RCC 7860 (cell line): Measurements from ENCODE around the gene ITPRIP.

Experiments
- DNase-seq: peaks from one replicate; pipeline ENCODE4 v3.0.0-alpha.2; 2015; ENCODE audit warnings: low spot score
- FAIRE-seq: peaks from 2 replicates; lab custom pipeline; 2012; peaks lifted over from hg19 to GRCh38; lab: Jason Lieb, UNC

Gene ITPRIP

GRCh38 chr10:104309980-104310978 lies 28.0 kb downstream of the ITPRIP start:
- FAIRE-seq (no peak), DNase-seq (peak; percentile 46)

DNA sequence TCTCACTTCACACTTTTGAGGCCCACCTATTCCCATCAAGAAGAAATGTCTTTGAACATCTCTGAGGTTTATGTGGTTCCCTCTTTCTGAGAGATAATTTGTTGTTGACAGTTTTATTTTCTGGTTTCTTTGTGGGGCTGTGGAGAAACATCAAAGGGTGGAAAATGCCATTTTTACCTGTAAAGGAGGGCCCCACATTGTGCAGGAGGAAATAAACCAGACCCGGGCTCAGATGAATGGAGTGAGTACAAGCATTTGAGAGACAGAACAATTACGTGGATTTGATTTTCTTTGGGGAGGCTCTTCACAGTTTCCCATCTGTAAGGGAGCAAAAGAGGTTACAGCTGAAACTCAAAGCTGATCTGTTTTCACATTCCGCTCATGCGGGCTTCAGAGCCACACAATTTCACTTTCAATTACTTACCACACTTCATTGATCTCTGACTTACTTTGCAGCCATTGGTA lies 29.8 kb downstream of the ITPRIP start:
- FAIRE-seq (no peak), DNase-seq (no peak)

- FAIRE-seq, result no peak
- no peak for DNase-seq
Observed at GRCh38 chr10:104307576-104308438, 30.5 kb downstream of the ITPRIP start.

DNA sequence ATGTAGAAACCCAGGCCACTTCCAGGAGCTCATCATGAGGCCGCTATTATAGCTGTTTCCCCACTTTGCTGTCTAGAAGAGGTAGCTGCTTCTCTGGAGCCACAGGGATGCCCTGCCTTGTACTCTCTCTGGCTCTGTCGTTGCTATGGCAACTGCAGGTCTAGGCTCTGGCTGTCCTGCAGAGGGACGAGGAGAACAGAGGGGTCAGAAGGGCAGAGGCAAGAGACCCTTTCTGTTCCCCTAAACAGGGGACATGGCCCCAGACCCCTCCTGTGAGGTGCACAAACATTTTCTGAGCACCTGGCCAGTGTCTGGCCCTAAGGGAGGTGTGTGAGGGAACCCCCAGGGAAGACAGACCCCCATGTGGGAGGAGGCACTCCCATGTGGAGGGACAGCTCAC lies 31.4 kb downstream of the ITPRIP start:
- DNase-seq (no peak), FAIRE-seq (no peak)

DNA sequence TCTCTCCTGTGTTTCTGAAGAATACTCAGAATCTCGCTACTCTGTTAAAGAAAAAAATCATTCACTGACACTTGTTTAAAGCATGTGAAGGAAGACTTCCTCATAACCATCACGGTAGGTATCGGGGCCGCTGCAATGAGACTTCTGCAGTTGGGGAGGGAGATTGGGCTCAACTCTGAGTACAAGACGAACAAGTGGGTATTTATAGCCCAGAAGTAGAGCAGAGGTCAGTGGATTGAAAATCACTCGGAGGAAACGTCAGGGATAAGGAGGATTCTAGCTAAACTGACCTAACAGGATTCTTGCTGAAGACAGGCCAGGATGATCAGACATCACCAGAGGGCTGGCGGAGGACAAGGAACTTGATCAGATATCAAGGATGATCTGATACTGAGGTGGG lies 33.3 kb downstream of the ITPRIP start:
- FAIRE-seq, result no peak
- no peak for DNase-seq

- DNase-seq, result no peak
- FAIRE-seq, result no peak
Observed at GRCh38 chr10:104304356-104304745, 33.9 kb downstream of the ITPRIP start.

DNA sequence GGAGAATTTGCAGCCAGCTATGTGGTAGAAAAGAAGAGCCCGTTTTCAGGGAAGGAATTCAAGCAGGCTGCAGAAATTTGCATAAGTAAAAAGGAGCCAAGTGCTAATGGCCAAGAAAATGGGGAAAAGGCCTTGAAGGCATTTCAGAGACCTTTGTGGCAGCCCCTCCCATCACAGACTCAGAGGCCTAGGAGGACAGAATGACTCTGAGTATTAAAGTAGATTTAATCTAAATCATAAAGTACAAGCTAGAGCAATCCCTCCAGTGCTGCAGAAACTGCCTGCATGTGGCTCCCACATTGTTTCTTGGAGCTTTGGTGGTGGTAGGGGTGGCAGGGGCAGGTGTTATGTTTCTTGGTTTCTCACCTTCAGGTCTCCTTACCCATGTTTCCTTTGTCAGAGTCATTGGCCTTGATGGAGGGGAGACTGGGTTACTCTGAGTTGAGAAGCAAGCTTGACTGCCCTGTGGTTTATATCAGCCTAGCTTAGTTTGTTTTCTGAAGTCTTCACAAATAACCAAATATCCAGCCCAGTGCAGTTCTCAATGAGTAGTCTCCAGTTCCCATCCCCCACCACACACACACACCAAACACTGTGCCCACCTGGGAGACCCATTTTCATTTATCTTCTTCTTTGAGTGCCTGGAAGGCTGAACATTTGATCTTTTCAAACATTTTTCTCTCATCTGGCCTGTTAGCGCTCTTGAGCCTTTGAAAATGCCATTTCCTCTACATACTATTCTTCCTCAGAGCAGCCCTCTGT lies 34.5 kb downstream of the ITPRIP start:
- FAIRE-seq, result no peak
- DNase-seq, result no peak

DNA sequence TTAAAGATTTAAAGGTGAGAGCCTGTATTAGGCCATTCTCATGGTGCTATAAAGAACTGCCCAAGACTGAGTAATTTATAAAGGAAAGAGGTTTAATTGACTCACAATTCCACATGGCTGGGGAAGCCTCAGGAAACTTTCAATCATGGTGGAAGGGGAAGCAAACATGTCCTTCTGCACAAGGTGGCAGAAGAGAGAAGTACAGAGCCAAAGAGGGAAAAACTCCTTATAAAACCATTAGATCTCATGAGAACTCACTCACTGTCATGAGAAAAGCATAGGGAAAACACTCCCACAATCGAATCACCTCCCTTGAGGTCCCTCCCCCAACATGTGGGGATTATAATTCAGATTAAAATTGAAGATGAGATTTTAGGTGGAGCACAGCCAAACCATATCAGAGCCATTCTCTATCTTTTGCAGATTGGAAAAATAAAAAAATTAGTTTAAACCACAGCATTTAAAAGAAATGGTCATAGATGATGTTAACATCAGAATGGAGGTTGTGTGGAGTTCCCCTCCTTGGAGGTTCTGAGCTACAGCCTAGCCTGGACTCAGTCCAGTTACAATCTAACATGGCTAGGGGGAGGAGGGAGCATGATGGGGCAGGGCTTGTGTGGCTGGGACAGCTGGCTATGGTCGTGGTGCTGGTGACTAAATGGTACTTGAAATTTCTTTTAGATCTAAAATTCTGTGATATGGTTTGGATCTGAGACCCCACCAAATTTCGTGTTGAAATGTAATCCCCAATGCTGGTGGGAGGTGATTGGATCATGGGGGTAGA lies 36.2 kb downstream of the ITPRIP start:
- no peak for FAIRE-seq
- DNase-seq, result no peak

DNA sequence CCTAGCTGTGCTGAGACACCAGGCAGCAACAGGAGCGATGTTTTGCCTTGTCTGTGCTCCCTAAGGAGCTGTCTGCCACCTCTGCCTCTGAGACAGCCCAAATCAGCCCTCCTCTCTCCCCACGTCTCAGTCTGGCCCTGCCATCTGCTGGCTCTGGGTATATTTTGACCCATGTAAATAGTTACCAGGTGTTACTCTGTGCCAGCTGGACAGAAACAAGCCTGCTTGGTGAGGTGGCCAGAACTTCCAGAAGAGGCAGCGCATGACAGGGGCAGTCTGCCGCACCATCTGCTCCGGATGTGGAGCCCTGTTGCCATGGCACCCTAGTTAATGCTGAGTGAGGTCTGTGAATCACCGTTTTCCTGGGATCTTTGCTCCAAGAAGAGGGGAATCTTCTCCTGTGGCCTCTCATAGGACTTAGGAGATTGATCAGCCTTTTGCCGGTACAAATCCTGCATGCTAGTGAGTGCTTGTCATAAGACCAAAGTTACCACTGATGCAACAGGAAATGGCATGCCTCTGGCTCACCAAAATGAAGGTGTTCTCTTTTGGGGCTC lies 37.5 kb downstream of the ITPRIP start:
- peak; percentile 68 for FAIRE-seq

DNA sequence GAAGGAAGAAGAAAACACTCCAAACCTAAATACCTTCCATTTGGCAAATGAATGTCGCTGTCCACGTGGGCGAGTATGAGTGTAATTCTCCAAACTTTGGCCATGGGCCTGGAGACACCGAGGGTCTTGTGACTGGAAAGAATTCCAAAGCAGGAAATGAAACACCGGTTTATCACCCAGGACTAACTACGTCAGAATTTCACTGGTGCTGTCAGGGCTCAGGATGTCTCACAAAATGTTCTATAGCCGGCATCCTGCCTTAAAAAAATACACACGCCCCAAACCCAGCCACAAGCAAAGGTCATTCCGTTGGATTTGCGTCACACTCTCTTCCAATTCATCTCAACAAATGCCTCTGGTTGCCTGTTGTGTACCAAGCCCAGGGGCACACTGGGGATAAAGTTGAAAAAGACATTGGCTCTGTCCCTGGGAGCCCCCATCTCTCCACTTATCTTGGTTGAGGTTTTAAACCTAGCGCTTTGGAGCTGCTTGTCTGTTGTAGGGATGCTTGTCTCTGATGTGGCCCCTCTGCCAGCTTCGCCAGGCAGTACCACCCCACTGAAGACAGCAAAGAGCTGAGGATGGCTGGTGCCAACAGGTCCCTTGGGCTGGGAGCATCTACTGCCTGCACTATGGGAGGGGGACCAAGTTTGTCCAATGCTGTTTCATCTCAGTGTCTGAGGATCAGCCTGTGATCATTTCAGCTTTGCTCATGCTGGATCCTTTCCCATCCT lies 38.1 kb downstream of the ITPRIP start:
- peak; percentile 23 for DNase-seq
- FAIRE-seq, result no peak

More for the DNA sequence above, 37.5 kb downstream of the ITPRIP start:
- DNase-seq, result peak; percentile 95

DNA sequence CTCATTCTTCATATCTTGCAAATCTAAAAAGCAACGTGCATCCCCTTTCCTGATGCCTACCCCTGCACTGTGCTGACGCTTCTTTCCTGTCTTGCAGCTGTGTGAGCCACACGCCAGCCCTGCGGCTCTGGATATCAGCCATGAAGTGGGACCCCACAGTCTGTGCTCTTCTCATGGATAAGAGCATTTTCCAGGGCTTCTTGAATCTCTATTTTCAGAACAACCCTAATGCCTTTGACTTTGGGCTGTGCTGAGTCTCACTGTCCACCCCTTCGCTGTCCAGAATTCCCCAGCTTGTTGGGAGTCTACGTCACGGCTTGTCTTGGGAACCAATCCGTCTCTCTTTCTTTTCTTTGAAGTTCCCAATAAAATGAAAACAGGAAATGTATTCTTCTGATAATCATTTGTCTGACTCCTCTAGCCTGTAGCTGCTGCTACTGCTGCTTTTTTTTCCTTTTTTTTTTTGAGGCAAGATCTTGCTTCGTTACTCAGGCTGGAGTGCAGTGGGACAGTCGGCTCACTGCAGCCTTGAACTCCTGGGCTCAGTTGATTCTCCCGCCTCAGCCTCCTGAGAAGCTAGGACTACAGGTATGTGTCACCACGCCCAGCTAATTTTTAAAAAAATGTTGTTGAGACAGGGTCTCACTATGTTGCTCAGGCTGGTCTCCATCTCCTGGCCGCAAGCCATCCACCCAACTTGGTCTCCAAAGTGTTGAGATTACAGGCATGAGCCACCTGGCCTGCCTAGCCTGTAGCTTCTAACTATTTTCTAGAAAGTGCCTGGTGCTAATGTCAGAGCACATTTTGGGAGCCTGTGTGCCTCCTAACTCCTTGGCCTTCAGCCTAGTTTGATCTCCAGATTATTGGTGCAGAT lies 39.0 kb downstream of the ITPRIP start:
- FAIRE-seq (no peak), DNase-seq (no peak)

- no peak for DNase-seq
- no peak for FAIRE-seq
Observed at GRCh38 chr10:104297697-104298660, 40.3 kb downstream of the ITPRIP start.

DNA sequence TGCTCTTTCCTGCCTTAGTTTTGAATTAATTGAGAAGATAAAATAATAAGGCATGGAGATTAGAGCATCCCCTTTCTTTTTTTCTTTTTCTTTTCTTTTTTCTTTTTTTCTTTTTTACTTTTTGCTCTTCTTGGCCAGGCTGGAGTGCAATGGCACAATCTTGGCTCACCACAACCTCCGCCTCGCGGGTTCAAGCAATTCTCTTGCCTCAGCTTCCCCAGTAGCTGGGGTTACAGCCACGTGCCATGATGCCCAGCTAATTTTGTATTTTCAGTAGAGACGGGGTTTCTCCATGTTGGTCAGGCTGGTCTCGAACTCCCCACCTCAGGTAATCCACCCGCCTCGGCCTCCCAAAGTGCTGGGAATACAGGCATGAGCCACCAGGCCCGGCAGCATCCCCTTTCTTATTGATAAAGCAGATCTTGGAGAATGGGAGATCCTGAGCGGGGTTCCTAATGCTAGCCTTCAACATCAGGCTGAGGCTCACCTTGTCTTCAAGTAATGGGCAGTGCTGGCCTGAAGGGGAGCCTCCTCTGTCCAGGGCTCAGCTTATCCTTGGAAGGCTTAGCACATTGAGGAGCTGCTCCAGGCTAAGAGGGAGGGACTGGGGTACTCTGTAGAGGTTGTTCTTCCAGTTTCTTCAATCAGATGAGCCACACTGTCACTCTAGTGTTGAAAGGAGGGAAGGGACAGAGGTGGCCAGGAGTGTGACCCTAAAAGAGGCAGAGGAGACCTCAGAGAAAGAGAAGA lies 41.4 kb downstream of the ITPRIP start:
- FAIRE-seq (no peak), DNase-seq (no peak)

DNA sequence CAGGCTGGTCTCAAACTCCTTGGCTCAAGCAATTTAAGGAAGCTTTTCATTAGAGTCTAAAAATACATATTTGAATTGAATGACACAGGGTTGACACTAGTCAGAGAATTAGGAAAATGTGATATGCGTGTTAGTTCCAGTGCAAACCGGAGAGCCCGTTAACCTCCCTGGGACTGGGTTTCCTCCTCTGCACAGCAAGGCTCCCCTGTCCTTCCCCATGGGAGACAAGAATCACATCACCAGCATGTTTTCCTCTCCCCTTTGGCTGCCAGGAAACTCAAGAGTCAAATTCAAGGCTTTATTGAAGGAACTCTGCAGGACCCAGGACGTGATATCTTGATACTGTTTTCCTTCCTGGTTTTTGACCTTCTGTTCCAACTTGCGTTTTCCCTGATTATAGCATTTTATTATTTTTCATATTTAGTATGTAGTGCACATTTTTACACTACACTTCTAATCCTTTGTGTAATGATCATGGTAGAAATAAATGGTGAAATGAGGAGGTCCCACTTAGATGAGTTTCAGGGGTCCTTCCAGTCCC lies 44.4 kb downstream of the ITPRIP start:
- FAIRE-seq, result no peak
- no peak for DNase-seq

DNA sequence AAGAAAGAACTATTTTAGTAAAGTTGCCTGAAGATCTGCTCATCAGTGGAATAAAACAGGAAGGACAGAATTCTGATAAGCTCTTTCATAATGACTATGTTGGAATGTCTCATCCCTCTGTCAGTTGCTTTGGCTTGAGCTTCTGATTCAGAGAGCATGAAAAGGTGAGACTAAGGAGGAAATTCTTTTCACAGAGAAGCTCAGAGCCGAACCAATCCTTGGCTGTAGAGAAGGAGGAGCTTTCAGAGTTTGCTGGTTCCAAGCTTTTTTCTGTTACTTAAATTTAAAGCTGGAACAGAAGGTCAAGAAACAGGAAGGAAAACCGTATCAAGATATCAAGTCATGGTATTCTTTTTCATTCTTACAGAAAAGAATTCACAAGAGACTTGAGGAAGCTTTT lies 45.3 kb downstream of the ITPRIP start:
- peak; percentile 16 for DNase-seq
- no peak for FAIRE-seq

DNA sequence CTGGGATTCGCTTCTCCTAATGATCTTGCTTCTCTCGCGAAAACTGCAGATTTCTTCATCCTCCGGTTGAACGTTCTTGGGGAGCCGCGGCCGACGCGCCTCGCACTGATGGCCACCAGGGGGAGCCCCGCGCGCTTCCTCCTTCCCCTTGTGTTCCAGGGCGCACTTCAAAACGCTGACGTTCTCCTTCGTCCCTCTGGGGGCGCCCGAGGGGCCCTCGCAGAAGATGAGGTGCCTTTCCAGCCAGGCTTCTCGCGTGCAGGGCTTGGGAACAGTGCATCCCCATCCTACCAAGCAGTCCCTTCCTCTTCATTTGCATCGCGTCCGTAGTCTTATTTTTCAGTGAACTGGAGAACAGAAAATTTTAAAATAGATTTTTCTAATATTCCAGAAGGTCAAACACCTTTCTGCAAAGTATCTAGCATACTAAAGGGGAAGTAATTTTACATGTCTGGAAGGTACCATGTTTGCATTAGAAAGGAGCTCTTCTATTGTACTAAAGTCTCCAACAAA lies 46.8 kb downstream of the ITPRIP start:
- DNase-seq (peak; percentile 68), FAIRE-seq (peak; percentile 45)
